ENCODE results near the gene RPL15.

DNA sequence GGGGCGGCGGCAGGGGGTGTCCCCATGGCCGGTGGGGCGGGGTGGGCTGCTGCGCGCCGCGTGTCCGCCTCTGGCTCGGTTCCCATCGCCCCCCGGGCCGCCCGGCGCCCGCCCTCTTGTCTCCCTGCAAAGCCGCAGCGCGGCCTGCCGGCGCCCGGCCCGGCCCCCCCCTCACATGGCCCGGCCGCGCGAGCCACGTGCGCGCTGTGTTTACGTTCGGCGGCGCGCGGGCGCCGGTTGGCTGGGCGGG is 28.7 kb downstream of the RPL15 start:
- TF ChIP-seq, protein P1, sequence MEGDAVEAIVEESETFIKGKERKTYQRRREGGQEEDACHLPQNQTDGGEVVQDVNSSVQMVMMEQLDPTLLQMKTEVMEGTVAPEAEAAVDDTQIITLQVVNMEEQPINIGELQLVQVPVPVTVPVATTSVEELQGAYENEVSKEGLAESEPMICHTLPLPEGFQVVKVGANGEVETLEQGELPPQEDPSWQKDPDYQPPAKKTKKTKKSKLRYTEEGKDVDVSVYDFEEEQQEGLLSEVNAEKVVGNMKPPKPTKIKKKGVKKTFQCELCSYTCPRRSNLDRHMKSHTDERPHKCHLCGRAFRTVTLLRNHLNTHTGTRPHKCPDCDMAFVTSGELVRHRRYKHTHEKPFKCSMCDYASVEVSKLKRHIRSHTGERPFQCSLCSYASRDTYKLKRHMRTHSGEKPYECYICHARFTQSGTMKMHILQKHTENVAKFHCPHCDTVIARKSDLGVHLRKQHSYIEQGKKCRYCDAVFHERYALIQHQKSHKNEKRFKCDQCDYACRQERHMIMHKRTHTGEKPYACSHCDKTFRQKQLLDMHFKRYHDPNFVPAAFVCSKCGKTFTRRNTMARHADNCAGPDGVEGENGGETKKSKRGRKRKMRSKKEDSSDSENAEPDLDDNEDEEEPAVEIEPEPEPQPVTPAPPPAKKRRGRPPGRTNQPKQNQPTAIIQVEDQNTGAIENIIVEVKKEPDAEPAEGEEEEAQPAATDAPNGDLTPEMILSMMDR (conservative IDR thresholded peaks at IDR 0.05; ENCODE audit: low read length) = no peak
- TF ChIP-seq EZH2phosphoT487 (IDR thresholded peaks at IDR 0.05; ENCODE audit: borderline replicate concordance, low read depth, low read length) = no peak

All from OCI-LY7 (cell line).